ENCODE data around the gene RFX8.

GRCh38 chr2:101382442-101382841 lies 92.5 kb downstream of the RFX8 start:
- TF ChIP-seq CTCF (IDR thresholded peaks at IDR 0.05) (no peak), POLR2A (IDR thresholded peaks at IDR 0.05) (no peak)
